ENCODE measurements around the gene ACVR1C. TPM values are rescaled to one million over a fixed set of nuclear protein-coding genes. Genes with fewer than 3 reads are reported as not detected.

The ACVR1C gene
- total RNA-seq, 1 experiment from 2014 or later: not detected

DNA sequence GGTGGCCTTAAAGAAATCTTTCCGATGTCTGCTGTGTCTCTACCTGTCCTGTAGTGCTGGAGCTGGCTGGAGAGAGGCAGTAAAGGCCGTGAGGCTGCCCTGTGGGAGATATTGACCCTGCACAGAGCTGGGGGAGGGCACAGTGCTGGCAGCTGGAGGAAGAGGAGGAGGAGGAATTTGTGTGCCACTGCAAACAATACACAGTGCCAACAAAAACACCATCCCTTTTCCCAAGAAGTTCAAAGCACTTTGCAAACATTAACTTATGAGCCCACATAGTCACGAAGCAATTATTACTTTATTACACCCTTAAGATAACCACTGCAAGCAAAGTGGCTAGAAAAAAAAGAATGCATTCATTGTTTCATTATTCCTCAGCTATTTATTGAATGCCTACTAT, 139.8 kb downstream of the ACVR1C start:
- no peak for DNase-seq (ENCODE audit: low read depth, low spot score)
- in situ Hi-C loops (cut with HindIII; ENCODE audit: low pct_unique_long_range_greater_than_20kb, low sequenced_read_pairs) (no loop called here), intact Hi-C loops (cut with micrococcal nuclease; ENCODE audit: unreplicated experiment) (loop anchor here (10.0 kb wide), 1 partner anchor 184 kb away; no protein-coding TSS in a partner anchor)
- no peak overlapping the region for H3K4me3 ChIP-seq (ENCODE audit: low read depth in 2 of 2, low read length in 2 of 2)
- BruUV-seq (replicated peaks): no TSS peak
- ChIA-PET CTCF (no interaction called here), POLR2A (no interaction called here)
- peak; percentile 40; the same call in 1 of the 2 replicates for TF ChIP-seq TCF7L2 (IDR thresholded peaks at IDR 0.05; ENCODE audit: low read depth, low read length)
- TF ChIP-seq, protein P1, sequence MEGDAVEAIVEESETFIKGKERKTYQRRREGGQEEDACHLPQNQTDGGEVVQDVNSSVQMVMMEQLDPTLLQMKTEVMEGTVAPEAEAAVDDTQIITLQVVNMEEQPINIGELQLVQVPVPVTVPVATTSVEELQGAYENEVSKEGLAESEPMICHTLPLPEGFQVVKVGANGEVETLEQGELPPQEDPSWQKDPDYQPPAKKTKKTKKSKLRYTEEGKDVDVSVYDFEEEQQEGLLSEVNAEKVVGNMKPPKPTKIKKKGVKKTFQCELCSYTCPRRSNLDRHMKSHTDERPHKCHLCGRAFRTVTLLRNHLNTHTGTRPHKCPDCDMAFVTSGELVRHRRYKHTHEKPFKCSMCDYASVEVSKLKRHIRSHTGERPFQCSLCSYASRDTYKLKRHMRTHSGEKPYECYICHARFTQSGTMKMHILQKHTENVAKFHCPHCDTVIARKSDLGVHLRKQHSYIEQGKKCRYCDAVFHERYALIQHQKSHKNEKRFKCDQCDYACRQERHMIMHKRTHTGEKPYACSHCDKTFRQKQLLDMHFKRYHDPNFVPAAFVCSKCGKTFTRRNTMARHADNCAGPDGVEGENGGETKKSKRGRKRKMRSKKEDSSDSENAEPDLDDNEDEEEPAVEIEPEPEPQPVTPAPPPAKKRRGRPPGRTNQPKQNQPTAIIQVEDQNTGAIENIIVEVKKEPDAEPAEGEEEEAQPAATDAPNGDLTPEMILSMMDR (IDR thresholded peaks at IDR 0.05): no peak
- no peaks in the 10 kb centered on the region for H3K4me1 ChIP-seq (ENCODE audit: control insufficient read depth, insufficient read depth, low read length)
- H3K9me3 ChIP-seq (ENCODE audit: control insufficient read depth, insufficient read depth, low read depth, low read length): no peaks in the 10 kb centered on the region
- H3K36me3 ChIP-seq (ENCODE audit: control insufficient read depth, insufficient read depth, low read length): no peaks in the 10 kb centered on the region; the same call in 1 of the 2 replicates
- no peak for ATAC-seq
- peaks cover 5% of the 10 kb centered on the region for H3K27me3 ChIP-seq (ENCODE audit: control insufficient read depth, insufficient read depth, low read length)
- no peak overlapping the region for H3K27ac ChIP-seq (ENCODE audit: low read length)

DNA sequence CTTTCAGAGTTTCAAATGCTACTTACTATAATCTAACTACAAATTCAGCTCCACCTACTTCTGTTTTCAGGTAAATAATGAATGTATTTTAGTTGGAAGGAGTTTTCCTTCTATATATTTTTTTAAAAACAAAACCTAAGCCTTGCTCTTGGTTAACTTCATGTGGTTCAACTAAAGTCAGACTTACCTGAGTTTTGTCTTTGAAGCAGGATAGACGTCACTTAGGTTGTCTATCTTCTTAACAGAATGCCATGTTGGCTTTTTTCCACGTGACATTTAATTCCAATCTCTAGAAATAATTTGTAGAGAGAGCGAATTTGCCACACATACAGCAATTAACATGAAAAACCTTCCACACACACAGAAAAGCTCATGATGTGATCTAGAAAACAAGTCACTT, 140.9 kb downstream of the ACVR1C start:
- CTCF ChIA-PET: no interaction called here
- ATAC-seq (no peak), DNase-seq (ENCODE audit: low read depth, low spot score) (no peak)
- Histone ChIP-seq H3K36me3 (ENCODE audit: control insufficient read depth, insufficient read depth, low read length) (no peaks in the 10 kb centered on the region; the same call in 1 of the 2 replicates), H3K27me3 (ENCODE audit: control insufficient read depth, insufficient read depth, low read length) (peaks cover 5% of the 10 kb centered on the region), H3K4me3 (ENCODE audit: low read depth in 2 of 2, low read length in 2 of 2) (no peak overlapping the region), H3K9me3 (ENCODE audit: control insufficient read depth, insufficient read depth, low read depth, low read length) (no peaks in the 10 kb centered on the region), H3K27ac (ENCODE audit: low read length) (no peak overlapping the region), H3K4me1 (ENCODE audit: control insufficient read depth, insufficient read depth, low read length) (no peaks in the 10 kb centered on the region)
- POLR2A ChIA-PET: no interaction called here
- in situ Hi-C loops (cut with HindIII; ENCODE audit: low pct_unique_long_range_greater_than_20kb, low sequenced_read_pairs) (no loop called here), intact Hi-C loops (cut with micrococcal nuclease; ENCODE audit: unreplicated experiment) (loop anchor here (10.0 kb wide), 1 partner anchor 183 kb away; no protein-coding TSS in a partner anchor)
- no TSS peak for BruUV-seq (replicated peaks)
- TF ChIP-seq POLR2AphosphoS5 (IDR thresholded peaks at IDR 0.05; ENCODE audit: low read depth, low read length) (no peak), TCF7L2 (IDR thresholded peaks at IDR 0.05; ENCODE audit: low read depth, low read length) (no peak), SIN3A (IDR thresholded peaks at IDR 0.05; ENCODE audit: borderline replicate concordance, insufficient read depth, low read depth, low read length) (no peak)
- TF ChIP-seq, protein P2, sequence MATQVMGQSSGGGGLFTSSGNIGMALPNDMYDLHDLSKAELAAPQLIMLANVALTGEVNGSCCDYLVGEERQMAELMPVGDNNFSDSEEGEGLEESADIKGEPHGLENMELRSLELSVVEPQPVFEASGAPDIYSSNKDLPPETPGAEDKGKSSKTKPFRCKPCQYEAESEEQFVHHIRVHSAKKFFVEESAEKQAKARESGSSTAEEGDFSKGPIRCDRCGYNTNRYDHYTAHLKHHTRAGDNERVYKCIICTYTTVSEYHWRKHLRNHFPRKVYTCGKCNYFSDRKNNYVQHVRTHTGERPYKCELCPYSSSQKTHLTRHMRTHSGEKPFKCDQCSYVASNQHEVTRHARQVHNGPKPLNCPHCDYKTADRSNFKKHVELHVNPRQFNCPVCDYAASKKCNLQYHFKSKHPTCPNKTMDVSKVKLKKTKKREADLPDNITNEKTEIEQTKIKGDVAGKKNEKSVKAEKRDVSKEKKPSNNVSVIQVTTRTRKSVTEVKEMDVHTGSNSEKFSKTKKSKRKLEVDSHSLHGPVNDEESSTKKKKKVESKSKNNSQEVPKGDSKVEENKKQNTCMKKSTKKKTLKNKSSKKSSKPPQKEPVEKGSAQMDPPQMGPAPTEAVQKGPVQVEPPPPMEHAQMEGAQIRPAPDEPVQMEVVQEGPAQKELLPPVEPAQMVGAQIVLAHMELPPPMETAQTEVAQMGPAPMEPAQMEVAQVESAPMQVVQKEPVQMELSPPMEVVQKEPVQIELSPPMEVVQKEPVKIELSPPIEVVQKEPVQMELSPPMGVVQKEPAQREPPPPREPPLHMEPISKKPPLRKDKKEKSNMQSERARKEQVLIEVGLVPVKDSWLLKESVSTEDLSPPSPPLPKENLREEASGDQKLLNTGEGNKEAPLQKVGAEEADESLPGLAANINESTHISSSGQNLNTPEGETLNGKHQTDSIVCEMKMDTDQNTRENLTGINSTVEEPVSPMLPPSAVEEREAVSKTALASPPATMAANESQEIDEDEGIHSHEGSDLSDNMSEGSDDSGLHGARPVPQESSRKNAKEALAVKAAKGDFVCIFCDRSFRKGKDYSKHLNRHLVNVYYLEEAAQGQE (IDR thresholded peaks at IDR 0.05; ENCODE audit: insufficient read depth in 1 of 2, low read depth in 2 of 2, low read length in 1 of 2): no peak
- TF ChIP-seq, protein P1 (IDR thresholded peaks at IDR 0.05): no peak
